Thyroid gland (tissue), 4 donors: ENCODE results near the gene CCDC158. TPM values are rescaled to one million over a fixed set of nuclear protein-coding genes. Genes with fewer than 3 reads are reported as not detected.
"Not testable (repeated sequence)": the region's sequence is repeated elsewhere in the genome, so short reads cannot be mapped to it uniquely, and the experiment has no call there.

ENCODE experiments used
- DNase-seq, 2 donors: peaks; one replicate each; pipeline ENCODE4 v3.0.0-alpha.2; 2019
- H3K27ac ChIP-seq, 3 donors: fragments of 200-600 bp; sonication (generic); 1 replicate in 2 of 3; 2 replicates in 1 of 3; pipeline ENCODE4 v1.5.1; 2016 to 2019; ENCODE audit warnings: mild to moderate bottlenecking in 1 of 3, moderate library complexity in 1 of 3
- H3K27me3 ChIP-seq: fragments of 200-600 bp; sonication (generic); one replicate; pipeline ENCODE4 v1.5.1; 2019
- H3K36me3 ChIP-seq, 2 donors: fragments of 200-600 bp; sonication (generic); one replicate each; pipeline ENCODE4 v1.5.1; 2016 to 2019
- H3K4me1 ChIP-seq, 2 donors: fragments of 200-600 bp; sonication (generic); one replicate each; pipeline ENCODE4 v1.5.1; 2017 to 2019
- H3K4me3 ChIP-seq, 3 donors: fragments of 200-600 bp; sonication (generic); replicated peaks in 1 of 3; 1 replicate in 2 of 3; 2 replicates in 1 of 3; pipeline ENCODE4 v1.5.1; 2016; ENCODE audit warnings: mild to moderate bottlenecking in 1 of 3
- H3K9me3 ChIP-seq: fragments of 200-600 bp; sonication (generic); one replicate; pipeline ENCODE4 v1.5.1; 2017
- CTCF ChIP-seq, 6 experiments: fragments of 200-600 bp in 3 of 6; fragments of 450-650 bp in 3 of 6; sonication (generic) in 3 of 6; IDR thresholded peaks; one replicate each; pipeline ENCODE4 v1.5.1; 2016 to 2019; ENCODE audit warnings: antibody characterized with exemption in 6 of 6, mild to moderate bottlenecking in 2 of 6, inconsistent platforms in 1 of 6, moderate library complexity in 1 of 6
- POLR2A ChIP-seq, 2 donors: fragments of 450-650 bp; IDR thresholded peaks; one replicate each; pipeline ENCODE4 v1.6.1; 2017; ENCODE audit warnings: antibody characterized with exemption in 2 of 2, mild to moderate bottlenecking in 2 of 2, moderate library complexity in 1 of 2
- WGBS, 2 donors: methylation state at CpG; one replicate each; pipeline ENCODE4 v1.1.5; 2017; 5-methylcytosine and 5-hydroxymethylcytosine counted together
- intact Hi-C: fragments of 100-400 bp; cut with DNase I; formaldehyde crosslinking; loops from one replicate; pipeline ENCODE4 v1.15.1; 2023
- total RNA-seq, 4 donors: library from RNA; depleted of rRNA; stranded (reverse); fragments of >200 nt; gene quantifications; one replicate each; pipeline ENCODE4 v1.2.3, GENCODE V29; 2016

The CCDC158 gene
- total RNA-seq, 4 donors from 2014 or later = 2.0 to 5.8 (median 3.5) TPM

DNA sequence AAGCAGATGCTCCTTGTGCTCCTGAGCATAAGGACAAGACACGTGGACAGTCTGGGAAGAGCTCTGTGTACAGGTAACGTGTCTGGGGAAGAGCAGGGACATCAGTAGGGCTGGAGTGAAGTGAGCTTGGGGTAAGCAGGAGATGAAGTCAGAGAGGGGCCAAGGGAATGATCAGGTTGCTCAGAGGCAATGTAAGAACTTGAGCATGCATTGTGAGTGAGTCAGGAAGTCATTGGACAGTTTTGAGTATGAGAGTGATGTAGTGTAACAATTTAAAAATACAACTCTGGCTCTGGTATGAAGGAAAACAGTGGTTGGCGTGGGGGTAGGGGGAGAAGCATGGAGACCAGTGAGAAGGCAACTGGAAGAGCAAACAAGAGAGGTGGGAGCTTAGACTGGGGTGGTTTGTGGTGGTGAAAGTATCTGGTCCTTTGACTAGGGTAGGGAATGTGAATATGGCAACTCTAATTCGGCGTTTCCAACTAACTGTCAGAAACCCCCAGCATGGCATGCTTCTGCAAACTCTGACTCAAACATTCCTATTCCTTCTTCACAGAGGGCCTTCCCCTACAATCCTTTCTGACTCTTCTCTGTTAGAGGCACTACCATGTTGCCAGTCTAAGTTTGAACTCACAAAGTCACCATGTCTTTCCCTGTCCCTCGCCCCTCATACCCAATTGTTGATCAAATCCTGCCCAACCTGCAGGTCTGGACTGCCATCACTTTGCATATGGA is 57.2 kb downstream of the CCDC158 start:
- intact Hi-C loops = no loop called here
- TF ChIP-seq CTCF (IDR thresholded peaks at IDR 0.05) (no peak), POLR2A (IDR thresholded peaks at IDR 0.05) (no peak)
- WGBS, 2 donors = 89 to 93% methylated on average over 6 of the region's 6 CpGs
- H3K9me3 ChIP-seq = no peaks in the 10 kb centered on the region
- H3K4me3 ChIP-seq = no peak overlapping the region
- H3K4me1 ChIP-seq = no peaks in the 10 kb centered on the region
- H3K27ac ChIP-seq = no peak overlapping the region
- H3K27me3 ChIP-seq = no peaks in the 10 kb centered on the region
- H3K36me3 ChIP-seq = no peaks in the 10 kb centered on the region
- DNase-seq = no peak

- 94 to 95% methylated on average over 3 of the region's 3 CpGs for WGBS, 2 donors
- no peaks in the 10 kb centered on the region for H3K27me3 ChIP-seq
- intact Hi-C loops = no loop called here
These were observed 59.1 kb downstream of the CCDC158 start for GRCh38 chr4:76361689-76362412.

DNA sequence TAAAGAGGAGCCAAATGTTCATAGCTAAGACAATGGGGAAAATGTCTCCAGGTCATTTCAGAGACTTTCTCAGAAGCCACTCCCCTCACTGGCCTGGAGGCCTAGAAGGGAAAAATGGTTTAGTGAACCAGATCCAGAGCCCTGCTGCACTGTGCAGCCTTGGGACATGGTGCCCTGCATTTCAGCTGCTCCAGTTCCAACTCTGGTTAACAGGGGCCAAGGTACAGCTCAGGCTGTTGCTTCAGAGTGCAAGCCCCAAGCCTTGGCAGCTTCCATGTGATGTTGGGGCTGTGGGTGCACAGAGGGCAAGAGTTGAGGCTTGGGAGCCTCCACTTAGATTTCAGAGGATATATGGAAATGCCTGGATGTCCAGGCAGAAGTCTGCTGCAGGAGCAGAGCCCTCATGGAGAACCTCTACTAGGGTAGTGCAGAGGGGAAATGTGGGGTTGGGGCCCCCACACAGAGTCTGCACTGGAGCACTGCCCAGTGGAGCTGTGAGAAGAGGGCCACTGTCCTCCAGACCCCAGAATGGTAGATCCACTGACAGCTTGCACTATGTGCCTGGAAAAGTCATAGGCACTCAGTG is 61.0 kb downstream of the CCDC158 start:
- H3K4me3 ChIP-seq, H3K36me3 ChIP-seq, H3K27me3 ChIP-seq, DNase-seq, H3K9me3 ChIP-seq, intact Hi-C loops, H3K4me1 ChIP-seq, H3K27ac ChIP-seq: not testable (repeated sequence)

More at GRCh38 chr4:76361689-76362412, 59.1 kb downstream of the CCDC158 start:
- TF ChIP-seq POLR2A (IDR thresholded peaks at IDR 0.05) (no peak), CTCF (IDR thresholded peaks at IDR 0.05) (no peak)
- Histone ChIP-seq H3K36me3 (no peaks in the 10 kb centered on the region), H3K4me1 (no peaks in the 10 kb centered on the region), H3K4me3 (no peak overlapping the region), H3K27ac (no peak overlapping the region), H3K9me3 (no peaks in the 10 kb centered on the region)
- DNase-seq = no peak

DNA sequence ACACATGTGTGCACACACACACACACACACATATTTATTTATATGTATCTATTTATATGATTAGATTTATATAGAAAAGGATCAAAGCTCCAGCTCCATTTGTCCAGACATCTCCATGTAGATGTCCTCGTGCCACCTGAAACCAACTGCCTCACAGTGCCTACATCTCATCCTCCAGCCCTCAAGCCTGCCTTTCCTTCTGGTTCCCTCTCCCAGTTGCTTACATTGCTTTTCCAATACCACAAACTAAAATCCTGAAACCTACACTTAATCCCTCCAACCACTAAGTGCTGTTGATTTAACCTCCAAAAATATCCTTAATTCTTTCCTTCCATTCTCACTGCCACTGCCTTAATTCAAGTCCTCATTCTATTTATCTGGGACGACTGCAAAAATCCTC is 63.0 kb downstream of the CCDC158 start:
- WGBS, 2 donors = 67 to 75% methylated on average over 2 of the region's 2 CpGs
- H3K27ac ChIP-seq = no peak overlapping the region
- intact Hi-C loops = no loop called here

More for the DNA sequence above, 63.0 kb downstream of the CCDC158 start:
- TF ChIP-seq POLR2A (IDR thresholded peaks at IDR 0.05) (no peak), CTCF (IDR thresholded peaks at IDR 0.05) (no peak)
- no peaks in the 10 kb centered on the region for H3K27me3 ChIP-seq
- H3K4me3 ChIP-seq = no peak overlapping the region
- DNase-seq = no peak
- no peaks in the 10 kb centered on the region for H3K36me3 ChIP-seq
- H3K4me1 ChIP-seq = no peaks in the 10 kb centered on the region
- H3K9me3 ChIP-seq = no peaks in the 10 kb centered on the region
